Transverse colon (tissue), 4 donors: Measurements from ENCODE around the gene AOAH.
"Not testable (repeated sequence)": the region's sequence is repeated elsewhere in the genome, so short reads cannot be mapped to it uniquely, and the experiment has no call there.

Source experiments
- EP300 ChIP-seq: sonication (generic); formaldehyde crosslinking; IDR thresholded peaks from one replicate; pipeline ENCODE4 v1.6.1; 2017; ENCODE audit warnings: antibody characterized with exemption, low read depth
- POLR2A ChIP-seq: fragments of 450-650 bp; IDR thresholded peaks from one replicate; pipeline ENCODE4 v1.6.1; 2016; ENCODE audit warnings: antibody characterized with exemption, mild to moderate bottlenecking, moderate library complexity
- POLR2AphosphoS5 ChIP-seq, 3 donors: sonication (generic); formaldehyde crosslinking; IDR thresholded peaks; one replicate each; pipeline ENCODE4 v1.6.1; 2016; ENCODE audit warnings: antibody characterized with exemption in 3 of 3
- TF ChIP-seq, protein P1 (sequence below), 5 experiments: fragments of 200-600 bp in 3 of 5; fragments of 450-650 bp in 2 of 5; sonication (generic) in 3 of 5; IDR thresholded peaks; 1 replicate in 2 of 5; 2 replicates in 3 of 5; pipeline ENCODE4 v1.5.1; 2016 to 2017; ENCODE audit warnings: antibody characterized with exemption in 5 of 5, inconsistent platforms in 3 of 5, mild to moderate bottlenecking in 2 of 5, moderate library complexity in 1 of 5

DNA sequence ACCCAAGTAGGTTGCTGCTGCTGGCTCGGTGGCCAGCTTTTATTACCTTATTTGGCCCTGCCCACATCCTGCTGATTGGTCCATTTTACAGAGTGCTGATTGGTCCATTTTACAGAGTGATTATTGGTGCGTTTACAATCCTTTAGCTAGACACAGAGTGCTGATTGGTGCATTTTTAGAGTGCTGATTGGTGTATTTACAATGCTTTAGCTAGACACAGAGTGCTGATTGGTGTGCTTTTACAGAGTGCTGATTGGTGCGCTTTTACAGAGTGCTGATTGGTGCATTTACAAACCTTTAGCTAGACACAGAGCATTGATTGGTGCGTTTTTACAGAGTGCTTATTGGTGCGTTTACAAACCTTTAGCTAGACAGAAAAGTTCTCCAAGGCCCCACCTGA, 219.7 kb downstream of the AOAH start:
- TF ChIP-seq POLR2AphosphoS5 (IDR thresholded peaks at IDR 0.05); POLR2A; EP300: not testable (repeated sequence)
- TF ChIP-seq, protein P1, sequence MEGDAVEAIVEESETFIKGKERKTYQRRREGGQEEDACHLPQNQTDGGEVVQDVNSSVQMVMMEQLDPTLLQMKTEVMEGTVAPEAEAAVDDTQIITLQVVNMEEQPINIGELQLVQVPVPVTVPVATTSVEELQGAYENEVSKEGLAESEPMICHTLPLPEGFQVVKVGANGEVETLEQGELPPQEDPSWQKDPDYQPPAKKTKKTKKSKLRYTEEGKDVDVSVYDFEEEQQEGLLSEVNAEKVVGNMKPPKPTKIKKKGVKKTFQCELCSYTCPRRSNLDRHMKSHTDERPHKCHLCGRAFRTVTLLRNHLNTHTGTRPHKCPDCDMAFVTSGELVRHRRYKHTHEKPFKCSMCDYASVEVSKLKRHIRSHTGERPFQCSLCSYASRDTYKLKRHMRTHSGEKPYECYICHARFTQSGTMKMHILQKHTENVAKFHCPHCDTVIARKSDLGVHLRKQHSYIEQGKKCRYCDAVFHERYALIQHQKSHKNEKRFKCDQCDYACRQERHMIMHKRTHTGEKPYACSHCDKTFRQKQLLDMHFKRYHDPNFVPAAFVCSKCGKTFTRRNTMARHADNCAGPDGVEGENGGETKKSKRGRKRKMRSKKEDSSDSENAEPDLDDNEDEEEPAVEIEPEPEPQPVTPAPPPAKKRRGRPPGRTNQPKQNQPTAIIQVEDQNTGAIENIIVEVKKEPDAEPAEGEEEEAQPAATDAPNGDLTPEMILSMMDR (IDR thresholded peaks at IDR 0.05), result not testable (repeated sequence)
